Fibroblast of peridontal ligament (primary cell): Measurements from ENCODE around the gene KATNB1.
"Not testable (repeated sequence)": the region's sequence is repeated elsewhere in the genome, so short reads cannot be mapped to it uniquely, and the experiment has no call there.

ENCODE experiments used
- DNase-seq: peaks from one replicate; pipeline ENCODE4 v3.0.0-alpha.2; 2010; ENCODE audit errors: extremely low read depth

KATNB1 gene

DNA sequence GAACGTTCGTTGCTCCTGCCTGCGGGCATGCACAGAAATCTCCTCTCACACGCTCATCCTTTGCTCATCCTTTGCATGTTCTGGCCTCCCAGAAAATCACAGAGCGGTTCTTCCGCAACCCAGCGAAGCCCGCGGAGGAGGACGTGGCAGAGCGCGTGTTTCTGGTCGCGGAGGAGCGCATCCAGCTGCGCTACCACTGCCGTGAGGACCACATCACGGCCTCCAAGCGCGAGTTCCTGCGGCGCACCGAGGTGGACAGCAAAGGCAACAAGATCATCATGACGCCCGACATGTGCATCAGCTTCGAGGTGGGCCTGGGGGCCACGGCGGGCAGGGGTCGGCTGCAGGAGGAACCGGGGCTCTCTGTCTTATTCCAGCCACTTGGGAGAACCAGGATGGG, 9.6 kb upstream of the KATNB1 start:
- no peak for DNase-seq

DNA sequence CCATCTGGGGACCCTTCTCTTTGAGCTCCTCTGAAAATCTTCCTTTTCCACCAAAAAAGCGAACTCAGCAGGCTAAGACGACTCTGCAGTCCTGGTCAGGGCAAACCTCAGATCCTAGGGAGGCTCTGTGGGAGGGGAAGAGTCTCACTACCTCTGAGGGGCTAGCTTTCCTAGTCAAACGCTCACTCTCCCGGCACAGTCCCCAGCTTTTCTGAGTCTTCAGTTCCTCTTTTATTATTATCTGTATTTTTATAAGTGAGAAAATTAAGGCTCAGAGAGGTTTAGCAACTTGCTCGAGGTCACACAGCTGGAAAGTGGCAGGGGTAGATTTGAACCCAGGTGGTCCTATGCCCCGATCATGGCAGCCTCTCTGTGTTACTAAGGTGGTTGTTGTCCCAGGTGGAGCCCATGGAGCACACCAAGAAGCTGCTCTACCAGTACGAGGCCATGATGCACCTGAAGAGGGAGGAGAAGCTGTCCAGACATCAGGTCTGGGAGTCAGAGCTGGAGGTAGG, 9.1 kb upstream of the KATNB1 start:
- no peak for DNase-seq

DNA sequence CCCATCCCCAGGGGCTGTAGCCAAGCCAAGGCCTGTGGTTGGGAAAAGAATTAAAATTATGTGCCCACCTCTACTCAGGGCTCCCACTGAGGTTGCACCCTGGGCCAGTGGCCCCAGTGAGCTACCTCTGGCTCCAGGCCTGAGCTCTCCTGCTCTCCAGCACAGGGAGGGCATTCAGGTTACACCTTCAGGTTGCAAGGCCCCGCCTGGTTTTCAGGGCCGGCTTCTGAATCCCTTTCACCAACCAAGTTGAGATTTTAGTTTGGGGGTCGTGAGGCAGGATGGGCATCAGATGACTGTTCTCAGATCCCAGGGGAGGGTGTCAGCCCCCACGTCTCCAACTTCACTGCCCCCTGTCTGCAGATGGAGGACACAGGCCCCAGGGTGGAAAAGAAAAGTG, 8.0 kb upstream of the KATNB1 start:
- no peak for DNase-seq

DNA sequence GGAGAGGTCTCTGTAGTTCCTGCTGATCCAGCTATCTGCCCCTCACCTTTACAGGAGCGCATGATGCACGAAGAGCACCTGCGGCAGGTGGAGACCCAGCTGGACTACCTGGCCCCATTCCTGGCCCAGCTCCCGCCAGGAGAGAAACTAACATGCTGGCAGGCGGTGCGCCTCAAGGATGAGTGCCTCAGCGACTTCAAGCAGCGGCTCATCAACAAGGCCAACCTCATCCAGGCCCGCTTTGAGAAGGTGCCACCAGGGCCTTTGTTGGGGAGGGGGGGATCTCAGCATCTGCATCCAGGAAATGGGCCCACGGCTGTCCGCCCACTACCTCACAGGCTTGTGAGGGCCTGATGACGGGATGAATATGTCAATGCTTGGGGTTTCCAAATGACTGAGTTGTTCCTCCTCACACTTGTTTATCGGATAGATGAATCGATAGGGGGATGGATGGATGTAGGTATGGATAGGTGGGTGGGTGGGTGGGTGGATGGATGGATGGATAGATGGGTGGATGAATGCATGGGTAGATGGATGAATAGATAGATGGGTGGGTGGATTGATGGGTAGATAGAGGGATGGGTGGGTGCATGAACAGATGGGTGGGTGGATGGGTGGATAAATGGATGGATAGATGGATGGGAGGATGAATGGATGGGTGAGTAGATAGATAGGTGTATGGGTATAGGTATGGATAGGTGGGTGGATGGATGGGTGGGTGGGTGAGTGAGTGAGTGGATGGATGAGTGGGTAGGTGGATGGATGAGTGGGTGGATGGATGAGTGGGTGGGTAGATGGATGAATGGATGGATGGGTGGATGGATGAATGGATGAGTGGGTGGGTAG, 7.0 kb upstream of the KATNB1 start:
- no peak for DNase-seq

DNA sequence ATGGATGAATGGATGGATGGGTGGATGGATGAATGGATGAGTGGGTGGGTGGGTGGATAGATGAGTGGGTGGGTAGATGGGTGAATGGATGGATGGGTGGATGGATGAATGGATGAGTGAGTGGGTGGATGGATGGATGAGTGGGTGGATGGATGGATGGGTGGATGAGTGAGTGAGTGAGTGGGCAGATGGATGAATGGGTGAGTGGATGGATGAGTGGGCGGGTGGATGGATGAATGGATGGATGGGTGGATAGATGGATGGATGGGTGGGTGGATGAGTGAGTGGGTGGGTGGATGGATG, 6.4 kb upstream of the KATNB1 start:
- DNase-seq, result no peak

DNA sequence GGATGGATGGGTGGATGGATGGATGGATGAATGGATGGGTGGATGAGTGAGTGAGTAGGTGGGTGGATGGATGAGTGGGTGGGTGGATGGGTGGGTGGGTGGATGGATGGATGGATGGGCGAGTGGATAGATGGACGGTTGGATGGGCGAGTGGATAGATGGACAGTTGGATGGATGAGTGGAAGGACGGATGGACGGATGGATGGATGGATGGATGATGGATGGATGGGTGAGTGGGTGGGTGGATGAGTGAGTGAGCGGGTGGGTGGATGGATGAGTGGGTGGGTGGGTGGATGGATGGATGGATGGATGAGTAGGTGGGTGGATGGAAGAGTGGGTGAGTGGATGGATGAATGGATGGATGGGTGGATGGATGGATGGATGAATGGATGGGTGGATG, 5.7 kb upstream of the KATNB1 start:
- DNase-seq, result not testable (repeated sequence)

DNA sequence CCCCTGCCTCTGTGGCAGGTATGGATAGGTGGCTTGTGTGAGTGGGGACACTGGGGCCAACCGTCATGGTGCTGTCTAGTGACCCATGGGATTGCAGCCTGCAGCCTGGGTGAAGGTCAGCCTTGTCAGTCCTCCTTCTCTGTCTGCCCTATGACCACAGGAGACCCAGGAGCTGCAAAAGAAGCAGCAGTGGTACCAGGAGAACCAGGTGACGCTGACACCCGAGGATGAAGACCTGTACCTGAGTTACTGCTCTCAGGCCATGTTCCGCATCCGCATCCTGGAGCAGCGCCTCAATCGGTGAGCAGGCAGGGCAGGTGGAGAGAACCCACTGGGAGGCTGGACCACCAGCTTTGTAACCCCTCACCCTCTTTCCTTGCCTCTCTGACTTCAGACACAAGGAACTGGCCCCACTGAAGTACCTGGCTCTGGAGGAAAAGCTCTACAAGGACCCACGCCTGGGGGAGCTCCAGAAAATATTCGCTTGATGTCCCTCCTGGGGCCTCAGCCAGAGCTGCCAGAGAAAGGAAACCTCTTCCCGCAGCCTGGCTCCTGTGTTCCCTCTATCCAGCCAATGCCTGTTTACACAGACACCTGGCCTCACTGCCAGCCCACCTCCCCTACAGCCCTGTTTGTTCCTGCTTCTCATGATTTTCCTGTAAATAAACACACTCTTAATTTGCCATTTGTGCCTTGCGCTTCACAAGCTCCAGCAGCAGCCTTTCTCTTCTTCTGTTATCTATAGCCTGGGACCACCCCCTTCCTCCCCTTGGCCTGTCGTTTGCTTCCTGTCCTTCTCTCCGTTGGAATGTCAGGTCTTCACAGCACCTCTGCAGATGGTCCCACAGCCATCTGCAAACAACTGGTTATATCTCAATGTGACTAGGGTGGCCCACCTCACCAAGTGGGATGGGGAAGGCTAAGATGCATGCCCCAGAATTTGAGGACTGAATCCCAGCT, 4.5 kb upstream of the KATNB1 start:
- DNase-seq, result no peak

DNA sequence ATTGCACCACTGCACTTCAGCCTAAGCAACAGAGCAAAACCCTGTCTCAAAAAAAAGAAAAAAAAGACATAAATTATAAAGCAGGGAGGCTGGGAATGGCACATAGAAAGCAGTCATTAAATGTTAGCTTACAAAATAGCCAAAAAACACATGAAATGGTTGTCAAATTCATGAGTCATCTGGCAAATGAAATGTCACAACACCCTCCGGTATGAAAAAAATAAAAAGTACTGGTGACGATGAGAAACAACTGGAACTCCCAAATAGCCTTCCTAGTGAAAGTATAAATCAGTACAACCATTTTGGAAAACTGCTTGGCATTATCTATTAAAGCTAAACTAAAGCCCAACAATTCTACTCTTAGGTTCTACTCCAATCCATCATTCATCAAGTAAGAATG, 3.5 kb upstream of the KATNB1 start:
- DNase-seq, result peak; percentile 59

DNA sequence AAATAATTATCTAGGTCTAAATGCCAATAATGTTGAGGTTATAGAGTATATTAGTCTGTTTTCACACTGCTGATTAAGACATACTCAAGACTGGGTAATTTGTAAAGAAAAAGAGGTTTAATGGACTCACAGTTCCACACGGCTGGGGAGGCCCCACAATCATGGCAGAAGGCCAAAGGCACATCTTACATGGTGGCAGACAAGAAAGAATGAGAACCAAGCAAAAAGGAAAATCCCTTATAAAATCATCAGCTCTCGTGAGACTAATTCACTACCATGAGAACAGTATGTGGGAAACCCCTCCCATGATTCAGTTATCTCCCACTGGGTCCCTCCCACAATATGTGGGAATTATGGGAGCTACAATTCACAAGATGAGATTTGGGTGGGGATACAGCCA, 2.9 kb upstream of the KATNB1 start:
- no peak for DNase-seq

DNA sequence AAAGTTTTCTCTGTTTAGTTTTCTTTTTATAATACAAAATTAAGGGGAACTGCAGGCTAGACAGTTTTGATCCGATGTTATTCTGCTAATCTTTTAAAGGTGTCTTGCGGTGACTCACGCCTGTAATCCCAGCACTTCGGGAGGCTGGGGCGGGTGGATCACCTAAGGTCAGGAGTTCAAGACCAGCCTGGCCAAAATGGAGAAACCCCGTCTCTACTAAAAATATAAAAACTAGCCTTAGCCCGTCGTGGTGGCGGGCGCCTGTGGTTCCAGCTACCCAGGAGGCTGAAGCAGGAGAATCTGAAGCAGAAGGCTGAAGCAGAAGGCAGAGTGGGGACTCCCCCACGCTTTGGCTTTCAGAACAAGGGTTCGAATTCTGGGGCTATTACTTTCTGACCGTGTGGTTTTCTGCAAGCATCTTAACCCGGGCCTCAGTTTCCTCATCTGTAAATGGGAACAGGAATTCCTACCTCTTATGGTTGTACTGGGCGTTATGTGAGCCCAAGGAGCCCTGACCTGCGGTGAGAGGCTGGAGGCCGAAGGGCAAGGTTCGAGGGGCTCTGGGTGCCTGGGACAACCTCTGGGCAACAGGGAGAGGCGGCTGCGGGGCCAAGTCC, 1.2 kb upstream of the KATNB1 start:
- no peak for DNase-seq

DNA sequence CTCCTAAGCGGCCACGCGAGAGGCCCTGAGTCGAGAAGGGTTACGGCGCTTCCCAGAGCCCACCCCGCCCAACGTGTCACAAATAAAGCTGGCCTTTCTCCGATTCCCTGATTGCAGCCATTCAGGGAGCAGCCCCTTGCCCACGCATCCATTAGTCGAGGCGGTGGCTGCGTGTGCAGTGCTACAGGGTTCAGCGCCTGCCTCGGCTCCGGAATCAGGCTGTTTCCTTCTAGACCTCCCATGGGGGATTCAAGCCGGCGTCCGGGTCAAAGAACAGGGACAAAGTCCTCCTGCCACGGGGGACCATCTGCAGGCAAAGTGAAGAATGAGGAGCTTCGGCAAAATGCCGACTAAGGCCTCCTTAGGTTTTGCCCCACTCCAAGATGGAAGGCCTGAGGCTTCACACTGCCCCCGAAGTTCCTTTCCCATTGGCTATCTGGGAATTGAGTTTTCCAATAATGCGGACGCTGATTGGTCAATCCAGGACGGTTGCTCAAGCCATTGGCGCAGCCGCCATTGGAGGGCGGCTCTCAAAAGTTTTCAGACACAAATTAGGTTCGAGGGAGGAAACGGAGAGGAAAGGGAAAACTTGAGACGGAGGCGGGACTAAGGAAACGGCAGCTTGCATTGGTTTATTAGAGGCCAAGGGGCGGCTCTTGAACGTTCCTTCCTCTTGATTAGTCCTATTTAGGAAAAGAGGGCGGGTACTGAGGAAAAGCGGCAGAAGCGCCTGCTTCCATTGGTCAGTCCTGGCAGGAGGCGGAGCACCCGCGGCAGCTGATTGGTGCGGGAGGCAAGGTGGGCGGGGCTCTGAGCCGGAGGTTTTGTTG, 430 bp upstream of the KATNB1 start:
- DNase-seq, result peak; percentile 100

DNA sequence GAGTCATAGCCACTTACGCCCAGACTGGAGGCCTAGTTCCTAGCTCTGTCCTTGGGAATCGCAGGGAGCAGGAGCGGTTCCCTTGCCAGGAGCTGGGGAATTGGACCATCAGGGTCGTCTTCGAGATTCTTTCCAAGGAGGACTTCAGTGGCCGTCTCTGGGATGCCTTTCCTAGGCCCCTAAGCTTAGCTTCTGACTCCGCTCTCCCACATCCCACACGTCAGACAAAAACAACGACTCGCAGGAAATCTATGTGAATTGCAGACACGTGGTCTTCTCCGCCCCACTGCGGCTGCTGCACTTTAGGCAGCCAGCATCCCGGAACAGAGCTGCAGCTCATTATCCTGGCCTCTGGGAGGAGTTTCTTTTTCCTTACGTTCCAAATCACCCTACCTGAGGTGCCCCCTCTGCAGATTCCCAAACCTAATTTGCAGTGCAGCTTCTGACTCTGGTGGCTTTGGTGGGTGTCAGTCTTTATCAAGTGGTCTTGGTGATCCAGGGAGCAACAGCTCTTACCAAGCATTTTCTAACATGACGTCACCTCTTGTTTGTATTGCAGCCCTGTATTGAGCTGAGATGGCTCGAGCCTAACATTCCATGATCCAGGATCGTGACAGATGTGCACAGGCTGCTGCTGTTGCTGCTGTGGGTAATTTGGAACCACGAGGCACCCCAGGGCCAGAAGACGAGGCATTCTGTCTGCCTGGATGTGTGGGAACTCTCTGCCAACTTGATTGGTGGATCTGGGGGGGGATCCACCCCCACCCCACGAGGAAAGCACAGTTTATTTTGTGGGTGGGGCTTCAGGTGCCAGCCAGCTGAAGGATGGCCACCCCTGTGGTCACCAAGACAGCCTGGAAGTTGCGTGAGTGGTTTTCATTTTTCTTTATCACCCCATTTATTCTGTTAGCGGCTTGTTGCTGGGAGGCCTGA, 1.1 kb downstream of the KATNB1 start:
- DNase-seq, result peak; percentile 86

DNA sequence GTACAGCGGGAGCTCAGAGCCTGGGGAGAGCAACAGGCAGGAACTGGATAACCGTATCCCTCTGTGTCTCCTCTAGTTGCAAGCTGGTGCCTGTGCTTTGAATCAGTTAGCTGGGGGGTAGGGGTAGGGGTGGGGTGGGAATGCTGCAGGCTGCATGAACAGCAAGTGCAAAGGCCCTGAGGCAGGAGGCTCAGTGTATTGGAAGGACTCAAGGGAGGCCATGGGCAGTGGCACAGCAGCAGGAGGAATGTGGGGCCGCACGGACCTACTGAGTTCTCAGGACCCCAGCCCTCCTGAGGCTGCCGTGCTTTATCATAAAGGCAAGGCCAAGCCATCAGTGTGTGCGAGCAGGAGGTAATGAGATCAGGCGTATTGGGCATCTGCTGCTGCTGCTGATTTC, 3.3 kb downstream of the KATNB1 start:
- no peak for DNase-seq

DNA sequence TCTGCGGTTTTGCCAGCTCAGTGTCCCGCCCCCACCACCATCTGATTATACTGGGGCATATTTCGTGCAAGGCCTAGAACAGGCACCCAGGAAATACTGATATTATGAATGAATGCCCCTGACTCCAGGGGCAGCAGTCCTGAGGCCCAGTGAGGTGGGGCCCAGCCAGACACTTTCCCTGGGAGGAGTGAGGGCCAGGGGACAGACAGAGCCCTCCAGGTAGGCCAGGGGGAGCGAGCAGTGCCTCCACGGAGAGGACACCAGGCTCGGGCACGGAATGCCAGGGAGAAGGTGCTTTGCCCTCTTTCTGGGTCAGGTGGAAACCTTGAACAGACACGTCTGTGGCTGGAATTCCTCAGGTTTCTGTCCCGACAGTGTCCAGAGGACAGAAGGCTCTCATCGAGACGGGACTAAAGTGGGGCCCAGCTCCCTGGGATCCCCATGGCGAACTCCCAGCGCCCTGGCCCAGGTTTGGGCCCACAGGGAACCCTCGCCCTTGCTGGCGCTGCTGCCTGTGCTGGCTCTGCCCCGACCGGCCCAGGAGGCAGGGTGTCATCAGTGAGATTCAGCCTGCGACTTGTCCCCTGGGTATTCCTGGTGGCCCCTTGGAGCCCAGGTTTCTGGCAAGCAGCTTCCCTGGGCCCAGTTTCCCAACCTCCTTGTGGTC, 4.3 kb downstream of the KATNB1 start:
- no peak for DNase-seq

DNA sequence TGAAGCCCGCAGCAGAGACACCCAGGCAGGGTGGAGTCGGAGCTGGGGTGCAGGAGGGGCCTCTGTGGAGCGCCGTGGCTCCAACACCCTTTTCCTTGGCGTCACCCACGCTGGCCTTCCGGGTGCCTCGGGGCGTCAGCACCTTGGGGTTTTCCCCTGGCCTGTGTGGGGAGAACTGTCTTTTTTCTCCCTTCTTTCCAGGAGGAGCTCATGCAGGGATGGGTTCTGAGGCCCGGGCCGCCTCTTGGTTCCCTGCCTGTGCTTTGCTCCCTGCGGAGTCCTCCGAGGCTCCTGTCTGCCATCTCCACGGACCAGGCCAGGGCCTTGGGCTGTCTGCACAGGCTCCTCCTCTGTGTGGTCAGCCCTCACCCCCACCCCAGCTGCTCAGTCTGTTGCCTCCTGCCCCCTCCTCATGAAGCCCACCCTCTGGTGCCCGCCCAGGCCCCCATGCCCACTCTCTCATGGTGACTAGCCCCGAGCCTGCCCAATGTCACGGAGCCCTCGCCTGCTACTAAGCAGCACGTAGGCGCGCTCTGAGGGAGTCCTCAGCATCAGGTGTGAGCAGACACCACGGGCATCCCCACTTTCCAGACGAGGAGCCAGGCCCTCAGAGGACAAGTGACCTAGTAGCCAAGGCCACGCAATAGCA, 5.0 kb downstream of the KATNB1 start:
- DNase-seq, result no peak

DNA sequence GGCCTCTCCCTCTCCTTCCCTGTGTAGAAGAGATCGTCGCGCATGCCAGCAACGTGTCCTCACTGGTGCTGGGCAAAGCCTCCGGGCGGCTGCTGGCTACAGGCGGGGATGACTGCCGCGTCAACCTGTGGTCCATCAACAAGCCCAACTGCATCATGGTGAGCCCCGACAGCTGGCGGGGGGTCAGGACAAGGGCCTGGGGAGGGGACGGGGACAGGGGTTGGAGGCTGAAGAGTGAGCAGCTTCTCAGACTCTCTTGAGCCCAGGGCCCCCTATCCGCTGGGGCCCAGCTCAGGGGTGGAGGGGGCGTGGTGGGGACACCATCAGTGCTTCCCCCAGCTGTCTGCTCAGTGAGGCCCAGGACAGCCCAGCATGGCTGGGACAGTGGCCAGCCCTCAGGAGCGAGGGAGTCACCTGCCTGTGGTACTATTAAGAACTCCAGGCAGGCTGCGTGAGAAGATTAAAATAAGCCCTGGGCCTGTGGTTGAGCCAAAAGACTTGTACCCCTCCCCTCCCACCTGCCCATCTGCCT, 6.2 kb downstream of the KATNB1 start:
- DNase-seq, result no peak

DNA sequence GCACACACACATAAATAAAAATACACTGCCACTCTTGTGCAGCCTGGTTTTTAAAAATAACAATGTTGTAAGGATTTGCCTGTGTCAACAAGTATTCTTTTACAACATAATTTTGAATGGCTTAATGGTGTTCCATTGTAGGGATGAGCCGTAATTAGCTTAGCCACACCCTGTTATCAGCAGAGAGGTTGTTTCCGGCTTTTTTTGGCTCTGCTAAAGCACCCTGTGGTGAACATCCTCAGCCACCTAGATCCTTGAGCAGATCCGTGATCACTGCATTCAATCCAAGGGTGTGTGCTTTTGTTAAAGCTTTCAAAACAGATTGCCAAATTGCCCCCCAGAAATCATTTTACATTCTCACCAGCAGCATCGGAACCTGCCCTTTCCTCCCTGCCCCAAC, 7.0 kb downstream of the KATNB1 start:
- DNase-seq, result no peak

DNA sequence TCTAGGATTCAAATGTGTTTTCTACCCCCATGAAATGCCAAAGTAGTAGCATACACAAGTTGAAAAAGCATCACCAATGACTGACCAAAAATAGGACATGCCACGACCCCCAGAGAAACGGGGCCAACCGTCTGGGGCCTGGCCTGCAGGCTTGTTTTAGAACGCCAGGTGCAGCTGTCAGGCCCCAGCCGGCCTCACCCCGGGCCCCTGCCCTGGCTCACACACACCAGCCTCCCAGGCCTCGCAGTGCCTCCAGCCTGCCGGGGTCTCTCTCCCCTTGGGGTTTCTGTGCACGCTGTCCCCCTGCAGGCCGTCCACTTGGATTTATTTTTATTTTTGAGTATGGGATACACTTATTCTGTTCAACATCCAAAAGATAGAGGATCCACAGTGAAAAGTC, 7.9 kb downstream of the KATNB1 start:
- DNase-seq, result no peak
